Mesothelial cell of epicardium (in vitro differentiated cells): Measurements from ENCODE around the gene NRL. TPM values are rescaled to one million over a fixed set of nuclear protein-coding genes. Genes with fewer than 3 reads are reported as not detected.

ENCODE experiments used
- DNase-seq, 2 experiments: peaks; one replicate each; pipeline ENCODE4 v3.0.0; 2021; ENCODE audit warnings: low spot score in 2 of 2; ENCODE audit not compliant: unreplicated experiment in 2 of 2
- H3K27ac Mint-ChIP-seq: 2 replicates; pipeline ENCODE4 v1.8.0; 2021; ENCODE audit warnings: mixed read lengths
- H3K27me3 Mint-ChIP-seq: 2 replicates; pipeline ENCODE4 v1.8.0; 2021; ENCODE audit warnings: low read depth, mixed read lengths
- H3K36me3 Mint-ChIP-seq: 2 replicates; pipeline ENCODE4 v1.8.0; 2021; ENCODE audit warnings: mixed read lengths
- H3K4me1 Mint-ChIP-seq: 2 replicates; pipeline ENCODE4 v1.8.0; 2021; ENCODE audit warnings: mixed read lengths
- H3K4me3 Mint-ChIP-seq: 2 replicates; pipeline ENCODE4 v1.8.0; 2021; ENCODE audit warnings: mild to moderate bottlenecking, moderate library complexity, mixed read lengths
- H3K9me3 Mint-ChIP-seq: 2 replicates; pipeline ENCODE4 v1.8.0; 2021; ENCODE audit warnings: mixed read lengths
- total RNA-seq: library from RNA; stranded (reverse); gene quantifications from 3 replicates; pipeline ENCODE4 v1.2.1, GENCODE V29; 2021
- TF ChIP-seq, protein P1 (sequence below): fragments of 200-600 bp; sonication (generic); IDR thresholded peaks from one replicate; pipeline ENCODE4 v1.5.0; 2021; ENCODE audit warnings: antibody characterized with exemption; ENCODE audit not compliant: unreplicated experiment

NRL gene
- total RNA-seq, 1 donor from 2014 or later: 2.0 TPM

DNA sequence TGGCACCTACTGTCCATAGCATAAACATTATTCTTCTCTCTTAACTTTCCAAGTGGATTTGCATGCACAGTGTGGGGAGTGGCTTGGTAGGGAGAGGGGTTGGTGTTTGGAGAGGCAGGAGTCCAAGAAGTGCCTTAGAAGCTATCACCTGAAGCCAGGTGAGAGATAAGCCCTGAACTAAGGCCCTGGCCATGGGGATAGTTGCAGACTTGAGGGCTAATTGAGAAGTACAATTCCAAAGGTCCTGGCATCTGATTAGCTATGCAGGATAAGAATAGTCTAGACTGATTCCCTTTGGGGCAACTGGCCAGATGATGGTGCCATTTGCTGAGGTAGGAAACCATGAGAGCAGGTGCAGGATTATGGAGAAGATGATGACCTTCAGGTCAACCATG, 22.6 kb downstream of the NRL start:
- Mint-ChIP-seq H3K27me3 (no peaks in the 10 kb centered on the region), H3K9me3 (no peaks in the 10 kb centered on the region), H3K4me3 (peak overlapping the region; percentile 81), H3K36me3 (no peaks in the 10 kb centered on the region), H3K4me1 (peaks cover 22% of the 10 kb centered on the region), H3K27ac (no peak overlapping the region)
- TF ChIP-seq, protein P1, sequence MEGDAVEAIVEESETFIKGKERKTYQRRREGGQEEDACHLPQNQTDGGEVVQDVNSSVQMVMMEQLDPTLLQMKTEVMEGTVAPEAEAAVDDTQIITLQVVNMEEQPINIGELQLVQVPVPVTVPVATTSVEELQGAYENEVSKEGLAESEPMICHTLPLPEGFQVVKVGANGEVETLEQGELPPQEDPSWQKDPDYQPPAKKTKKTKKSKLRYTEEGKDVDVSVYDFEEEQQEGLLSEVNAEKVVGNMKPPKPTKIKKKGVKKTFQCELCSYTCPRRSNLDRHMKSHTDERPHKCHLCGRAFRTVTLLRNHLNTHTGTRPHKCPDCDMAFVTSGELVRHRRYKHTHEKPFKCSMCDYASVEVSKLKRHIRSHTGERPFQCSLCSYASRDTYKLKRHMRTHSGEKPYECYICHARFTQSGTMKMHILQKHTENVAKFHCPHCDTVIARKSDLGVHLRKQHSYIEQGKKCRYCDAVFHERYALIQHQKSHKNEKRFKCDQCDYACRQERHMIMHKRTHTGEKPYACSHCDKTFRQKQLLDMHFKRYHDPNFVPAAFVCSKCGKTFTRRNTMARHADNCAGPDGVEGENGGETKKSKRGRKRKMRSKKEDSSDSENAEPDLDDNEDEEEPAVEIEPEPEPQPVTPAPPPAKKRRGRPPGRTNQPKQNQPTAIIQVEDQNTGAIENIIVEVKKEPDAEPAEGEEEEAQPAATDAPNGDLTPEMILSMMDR: no peak
- no peak for DNase-seq

- Mint-ChIP-seq H3K27ac (no peak overlapping the region), H3K4me3 (no peak overlapping the region), H3K36me3 (no peaks in the 10 kb centered on the region), H3K4me1 (peaks cover 12% of the 10 kb centered on the region), H3K9me3 (no peaks in the 10 kb centered on the region), H3K27me3 (no peaks in the 10 kb centered on the region)
- TF ChIP-seq, protein P1: no peak
- no peak for DNase-seq
Measured at GRCh38 chr14:24089890-24090289, 24.9 kb downstream of the NRL start.

GRCh38 chr14:24088095-24088494, 26.7 kb downstream of the NRL start:
- Mint-ChIP-seq H3K9me3 (no peaks in the 10 kb centered on the region), H3K36me3 (no peaks in the 10 kb centered on the region), H3K4me1 (peaks cover 3% of the 10 kb centered on the region), H3K4me3 (no peak overlapping the region), H3K27me3 (peaks cover 3% of the 10 kb centered on the region), H3K27ac (no peak overlapping the region)
- TF ChIP-seq, protein P1: no peak
- no peak for DNase-seq

GRCh38 chr14:24087004-24087403, 27.7 kb downstream of the NRL start:
- Mint-ChIP-seq H3K36me3 (no peaks in the 10 kb centered on the region), H3K27me3 (peaks cover 10% of the 10 kb centered on the region), H3K4me3 (no peak overlapping the region), H3K27ac (no peak overlapping the region), H3K9me3 (no peaks in the 10 kb centered on the region), H3K4me1 (peaks cover 7% of the 10 kb centered on the region)
- no peak for DNase-seq
- TF ChIP-seq, protein P1: no peak

GRCh38 chr14:24086193-24086955, 28.4 kb downstream of the NRL start:
- no peak overlapping the region for H3K27ac Mint-ChIP-seq
- peaks cover 13% of the 10 kb centered on the region for H3K27me3 Mint-ChIP-seq
- H3K36me3 Mint-ChIP-seq: no peaks in the 10 kb centered on the region
- no peak for DNase-seq
- TF ChIP-seq, protein P1: no peak
- H3K9me3 Mint-ChIP-seq: no peaks in the 10 kb centered on the region
- peaks cover 10% of the 10 kb centered on the region for H3K4me1 Mint-ChIP-seq
- no peak overlapping the region for H3K4me3 Mint-ChIP-seq
